CD4-positive, alpha-beta memory T cell (primary cell): ENCODE measurements around the gene XXYLT1. TPM values are rescaled to one million over a fixed set of nuclear protein-coding genes. Genes with fewer than 3 reads are reported as not detected.

Experiments
- CTCF ChIA-PET: fragments of 350-600 bp; sonication (Branson Sonifier 250); formaldehyde crosslinking; loops from one replicate; lab custom pipeline; 2021; ENCODE audit warnings: inconsistent platforms; ENCODE audit not compliant: partially characterized antibody; lab: Charles Lee
- POLR2A ChIA-PET: fragments of 350-600 bp; sonication (Branson Sonifier 250); formaldehyde crosslinking; loops from one replicate; lab custom pipeline; 2021; ENCODE audit not compliant: partially characterized antibody; lab: Charles Lee
- DNase-seq, 5 donors: peaks; one replicate each; pipeline versions ENCODE4 v3.0.0 to v3.0.0-alpha.2; 2020 to 2022; ENCODE audit warnings: mixed read lengths in 1 of 5
- H3K27ac ChIP-seq: one replicate; pipeline ENCODE4 v1.7.0; 2013; ENCODE audit warnings: low read depth, low read length
- H3K27me3 ChIP-seq: 2 replicates; pipeline ENCODE4 v1.7.0; 2013; ENCODE audit warnings: mild to moderate bottlenecking, low read length, moderate library complexity; ENCODE audit not compliant: insufficient read depth
- H3K36me3 ChIP-seq: 2 replicates; pipeline ENCODE4 v1.7.0; 2013; ENCODE audit warnings: mild to moderate bottlenecking, low read length, moderate library complexity; ENCODE audit not compliant: insufficient read depth
- H3K4me1 ChIP-seq: 2 replicates; pipeline ENCODE4 v1.7.0; 2013; ENCODE audit warnings: mild to moderate bottlenecking, low read length, moderate library complexity; ENCODE audit not compliant: insufficient read depth
- H3K4me3 ChIP-seq, 2 donors: one replicate each; pipeline ENCODE4 v1.7.0; 2013; ENCODE audit warnings: low read length in 2 of 2, mild to moderate bottlenecking in 1 of 2
- H3K9me3 ChIP-seq, 2 donors: one replicate each; pipeline ENCODE4 v1.7.0; 2013; ENCODE audit warnings: low read length in 2 of 2, control low read depth in 1 of 2; ENCODE audit not compliant: control insufficient read depth in 1 of 2
- H3K27ac Mint-ChIP-seq, 7 donors: one replicate each; pipeline ENCODE4 v1.8.0; 2020 to 2021; ENCODE audit warnings: mixed read lengths in 7 of 7, mild to moderate bottlenecking in 6 of 7, inconsistent platforms in 3 of 7, moderate library complexity in 3 of 7
- H3K27me3 Mint-ChIP-seq, 2 donors: one replicate each; pipeline ENCODE4 v1.8.0; 2020 to 2021; ENCODE audit warnings: mixed read lengths in 2 of 2
- H3K36me3 Mint-ChIP-seq, 2 donors: one replicate each; pipeline ENCODE4 v1.8.0; 2020 to 2021; ENCODE audit warnings: mixed read lengths in 2 of 2, inconsistent platforms in 1 of 2, mild to moderate bottlenecking in 1 of 2
- H3K4me1 Mint-ChIP-seq, 4 donors: one replicate each; pipeline ENCODE4 v1.8.0; 2020 to 2021; ENCODE audit warnings: mixed read lengths in 4 of 4, mild to moderate bottlenecking in 1 of 4
- H3K4me3 Mint-ChIP-seq, 8 donors: one replicate each; pipeline ENCODE4 v1.8.0; 2020 to 2021; ENCODE audit warnings: mixed read lengths in 8 of 8, mild to moderate bottlenecking in 7 of 8, moderate library complexity in 6 of 8, inconsistent platforms in 3 of 8
- H3K9me3 Mint-ChIP-seq, 8 donors: one replicate each; pipeline ENCODE4 v1.8.0; 2020 to 2021; ENCODE audit warnings: mixed read lengths in 8 of 8, mild to moderate bottlenecking in 5 of 8, inconsistent platforms in 3 of 8, moderate library complexity in 1 of 8
- intact Hi-C: fragments of 100-400 bp; cut with micrococcal nuclease; formaldehyde crosslinking; loops from one replicate; pipeline ENCODE4 v1.15.1; 2023
- polyA plus RNA-seq, 2 donors: library from polyadenylated mRNA; unstranded; fragments of 300-500 nt; fragmentation: Illumina TruSeq; gene quantifications; one replicate each; pipeline ENCODE4 v1.2.3, GENCODE V29; 2021
- total RNA-seq, 2 experiments: library from RNA; stranded (reverse); gene quantifications; one replicate each; pipeline ENCODE4 v1.2.3, GENCODE V29; 2021

Gene XXYLT1
- total and polyA plus RNA-seq, 4 experiments from 2014 or later, result 3.9 to 6.3 (median 4.3) TPM

DNA sequence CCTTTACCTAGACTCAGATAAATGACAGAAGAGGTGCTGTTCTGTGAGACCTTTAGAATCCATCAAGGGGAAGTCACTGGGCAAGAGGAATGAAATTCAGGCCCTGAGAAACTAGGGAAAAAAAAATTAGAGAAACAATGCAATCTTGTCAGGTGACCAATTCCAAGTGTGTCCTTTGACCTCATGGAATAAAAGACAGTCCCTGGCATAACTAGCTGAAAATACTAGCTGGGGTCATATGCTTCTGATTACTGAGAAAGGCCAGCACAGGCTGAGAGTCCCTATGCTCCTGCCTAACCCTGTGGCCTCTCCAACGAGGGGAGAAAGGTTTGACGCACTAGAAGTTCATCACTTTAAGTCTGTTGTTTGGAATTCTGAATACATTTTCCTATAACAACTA lies 167.3 kb downstream of the XXYLT1 start:
- Histone ChIP-seq H3K4me1 (peaks cover 8% of the 10 kb centered on the region), H3K9me3 (no peaks in the 10 kb centered on the region), H3K27ac (no peak overlapping the region), H3K4me3 (no peak overlapping the region), H3K27me3 (no peaks in the 10 kb centered on the region), H3K36me3 (no peaks in the 10 kb centered on the region)
- intact Hi-C loops, result no loop called here
- peaks cover 0 to 6% (median 2%) of the 10 kb centered on the region in 4 donors for H3K4me1 Mint-ChIP-seq
- no peaks in the 10 kb centered on the region for H3K9me3 Mint-ChIP-seq
- no peaks in the 10 kb centered on the region for H3K36me3 Mint-ChIP-seq
- POLR2A ChIA-PET, result interaction anchor here (1.7 kb wide), 1 partner anchor 417 kb away, joined by 8 read pairs; the partner anchor contains the start of gene FAM43A
- DNase-seq, result no peak
- no peak overlapping the region for H3K4me3 Mint-ChIP-seq
- H3K27me3 Mint-ChIP-seq, result no peaks in the 10 kb centered on the region
- CTCF ChIA-PET, result interaction anchor here (1.6 to 6.1 kb wide), 2 partner anchors 417 to 421 kb away, joined by 12 to 151 read pairs; partner anchors contain the start of gene FAM43A
- H3K27ac Mint-ChIP-seq, result no peak overlapping the region

GRCh38 chr3:195102609-195103467 lies 168.1 kb downstream of the XXYLT1 start:
- H3K27ac Mint-ChIP-seq, result no peak overlapping the region

DNA sequence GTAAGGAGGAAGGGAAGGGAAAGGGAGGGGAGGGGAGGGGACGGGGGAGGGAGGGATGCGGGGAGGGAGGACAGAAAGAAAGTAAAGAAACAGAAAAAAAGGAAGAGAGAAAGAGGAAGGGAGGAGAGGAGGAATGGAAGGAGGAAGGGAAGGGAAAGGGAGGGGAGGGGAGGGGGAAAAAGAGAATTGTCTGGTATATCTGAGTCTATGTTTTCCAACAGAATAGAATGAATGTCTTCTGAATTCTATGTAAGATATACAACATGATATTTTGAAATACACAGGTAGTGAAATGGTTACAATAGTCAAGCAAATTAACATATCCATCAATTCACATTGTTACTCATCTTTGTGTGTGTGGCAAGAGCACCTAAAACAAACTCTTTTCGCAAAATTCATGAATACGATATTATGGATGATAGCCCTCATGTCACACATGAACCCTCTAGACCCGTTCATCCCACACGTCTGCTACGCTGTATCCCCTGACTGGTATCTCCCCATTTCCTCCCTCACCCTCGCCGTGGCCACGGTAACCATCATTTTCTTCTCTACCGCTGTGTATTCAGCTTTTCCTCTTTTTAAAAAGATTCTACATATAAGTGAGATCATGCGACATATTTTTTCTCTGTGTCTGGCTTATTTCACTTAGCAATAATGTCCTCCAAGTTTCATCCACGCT lies 168.9 kb downstream of the XXYLT1 start:
- no peak overlapping the region for H3K27ac Mint-ChIP-seq
- Histone ChIP-seq H3K9me3 (no peaks in the 10 kb centered on the region), H3K4me1 (peaks cover 8% of the 10 kb centered on the region), H3K36me3 (no peaks in the 10 kb centered on the region), H3K4me3 (no peak overlapping the region), H3K27me3 (no peaks in the 10 kb centered on the region), H3K27ac (no peak overlapping the region)
- no peak overlapping the region for H3K4me3 Mint-ChIP-seq
- H3K36me3 Mint-ChIP-seq, result no peaks in the 10 kb centered on the region
- intact Hi-C loops, result no loop called here
- ChIA-PET CTCF (interaction anchor here (0.5 to 1.5 kb wide), 2 partner anchors 21 to 419 kb away, joined by 3 to 5 read pairs; no protein-coding TSS in a partner anchor), POLR2A (no interaction called here)
- DNase-seq, result no peak
- peaks cover 0 to 4% (median 2%) of the 10 kb centered on the region in 4 donors for H3K4me1 Mint-ChIP-seq
- H3K27me3 Mint-ChIP-seq, result no peaks in the 10 kb centered on the region
- H3K9me3 Mint-ChIP-seq, result no peaks in the 10 kb centered on the region

More at GRCh38 chr3:195102609-195103467, 168.1 kb downstream of the XXYLT1 start:
- H3K27me3 ChIP-seq, result no peaks in the 10 kb centered on the region
- H3K4me3 ChIP-seq, result no peak overlapping the region
- H3K36me3 ChIP-seq, result no peaks in the 10 kb centered on the region
- ChIA-PET CTCF (interaction anchor here (6.1 kb wide), 1 partner anchor 420 kb away, joined by 151 read pairs; no protein-coding TSS in a partner anchor), POLR2A (no interaction called here)
- H3K4me3 Mint-ChIP-seq, result no peak overlapping the region
- H3K9me3 Mint-ChIP-seq, result no peaks in the 10 kb centered on the region
- peaks cover 8% of the 10 kb centered on the region for H3K4me1 ChIP-seq
- H3K4me1 Mint-ChIP-seq, result peaks cover 0 to 4% (median 2%) of the 10 kb centered on the region in 4 donors
- DNase-seq, result no peak
- intact Hi-C loops, result no loop called here
- H3K27me3 Mint-ChIP-seq, result no peaks in the 10 kb centered on the region
- no peak overlapping the region for H3K27ac ChIP-seq
- no peaks in the 10 kb centered on the region for H3K9me3 ChIP-seq
- no peaks in the 10 kb centered on the region for H3K36me3 Mint-ChIP-seq

GRCh38 chr3:195101001-195101583 lies 169.9 kb downstream of the XXYLT1 start:
- H3K9me3 Mint-ChIP-seq, result no peaks in the 10 kb centered on the region
- intact Hi-C loops, result no loop called here
- H3K4me3 Mint-ChIP-seq, result no peak overlapping the region
- no peak overlapping the region for H3K27ac Mint-ChIP-seq
- DNase-seq, result no peak
- ChIA-PET CTCF (interaction anchor here (0.5 to 1.5 kb wide), 2 partner anchors 22 to 418 kb away, joined by 3 to 5 read pairs; no protein-coding TSS in a partner anchor), POLR2A (no interaction called here)
- no peaks in the 10 kb centered on the region for H3K36me3 ChIP-seq
- no peaks in the 10 kb centered on the region for H3K27me3 ChIP-seq
- H3K27ac ChIP-seq, result no peak overlapping the region
- H3K27me3 Mint-ChIP-seq, result no peaks in the 10 kb centered on the region
- no peaks in the 10 kb centered on the region for H3K9me3 ChIP-seq
- peaks cover under 1% of the 10 kb centered on the region for H3K4me1 ChIP-seq
- no peak overlapping the region for H3K4me3 ChIP-seq
- H3K4me1 Mint-ChIP-seq, result peaks cover 0 to 2% (median under 1%) of the 10 kb centered on the region in 4 donors
- no peaks in the 10 kb centered on the region for H3K36me3 Mint-ChIP-seq

DNA sequence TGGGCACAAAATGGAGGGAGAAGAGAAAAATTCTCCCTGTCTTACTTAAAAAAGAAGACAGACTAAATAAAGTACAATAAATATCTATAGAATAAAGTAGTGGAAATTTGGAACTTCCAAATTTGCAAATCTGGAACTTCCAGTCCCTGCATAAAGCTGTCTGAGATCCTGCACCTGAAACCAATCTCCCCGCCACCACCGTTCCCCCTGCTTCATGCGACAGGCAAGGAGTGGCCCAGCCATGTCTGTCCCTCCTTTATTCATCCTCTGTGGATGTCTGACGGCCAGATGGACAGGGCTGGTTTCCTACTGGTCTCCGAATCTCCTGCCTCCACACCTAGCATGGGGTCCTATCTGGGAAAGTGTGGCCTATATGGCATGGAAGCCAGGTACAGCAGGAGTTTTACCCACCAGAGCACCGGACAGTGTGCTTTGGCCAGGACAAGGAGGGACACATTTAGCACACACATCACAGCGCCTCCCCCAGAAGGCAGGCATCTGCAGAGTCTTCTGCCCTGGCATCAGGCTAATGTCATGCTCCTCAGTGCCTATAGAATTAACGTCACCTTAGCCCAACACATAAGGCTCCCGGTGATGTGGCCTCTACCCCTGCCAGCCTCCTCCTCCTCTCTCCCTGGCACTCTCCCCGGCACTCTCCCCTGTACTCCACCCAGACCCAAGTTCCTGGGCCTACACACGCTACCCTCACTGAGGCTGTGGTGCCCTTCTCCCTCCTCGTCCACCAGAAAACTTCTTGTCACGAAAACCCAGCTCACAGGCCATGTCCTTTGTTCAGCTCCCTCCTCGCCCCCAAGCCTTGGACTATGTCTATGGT lies 170.8 kb downstream of the XXYLT1 start:
- peaks cover 0 to 1% (median 0%) of the 10 kb centered on the region in 4 donors for H3K4me1 Mint-ChIP-seq
- H3K27me3 ChIP-seq, result no peaks in the 10 kb centered on the region
- POLR2A ChIA-PET, result no interaction called here
- peaks cover under 1 to 1% of the 10 kb centered on the region in 2 donors for H3K36me3 Mint-ChIP-seq
- CTCF ChIA-PET, result interaction anchor here (0.7 to 1.5 kb wide), 4 partner anchors 98 to 460 kb away, joined by 3 to 5 read pairs (median 4); no protein-coding TSS in a partner anchor
- no peak overlapping the region for H3K27ac Mint-ChIP-seq
- no peaks in the 10 kb centered on the region for H3K36me3 ChIP-seq
- H3K9me3 ChIP-seq, result no peaks in the 10 kb centered on the region
- H3K27me3 Mint-ChIP-seq, result no peaks in the 10 kb centered on the region
- intact Hi-C loops, result no loop called here
- no peaks in the 10 kb centered on the region for H3K4me1 ChIP-seq
- DNase-seq, result no peak
- H3K4me3 Mint-ChIP-seq, result no peak overlapping the region
- no peaks in the 10 kb centered on the region for H3K9me3 Mint-ChIP-seq
- H3K27ac ChIP-seq, result no peak overlapping the region
- no peak overlapping the region for H3K4me3 ChIP-seq

- no peak overlapping the region for H3K4me3 Mint-ChIP-seq
- H3K36me3 ChIP-seq, result no peaks in the 10 kb centered on the region
- intact Hi-C loops, result no loop called here
- no peak overlapping the region for H3K4me3 ChIP-seq
- peaks cover 1 to 4% of the 10 kb centered on the region in 2 donors for H3K36me3 Mint-ChIP-seq
- H3K4me1 Mint-ChIP-seq, result peaks cover 0 to 4% (median under 1%) of the 10 kb centered on the region in 4 donors
- H3K9me3 Mint-ChIP-seq, result peaks cover 0 to 2% (median 0%) of the 10 kb centered on the region in 8 donors
- no peaks in the 10 kb centered on the region for H3K9me3 ChIP-seq
- H3K27me3 ChIP-seq, result no peaks in the 10 kb centered on the region
- H3K27me3 Mint-ChIP-seq, result no peaks in the 10 kb centered on the region
- H3K27ac Mint-ChIP-seq, result no peak overlapping the region
- no peak overlapping the region for H3K27ac ChIP-seq
- ChIA-PET POLR2A (no interaction called here), CTCF (interaction anchor here (1.0 to 1.1 kb wide), 2 partner anchors 97 to 416 kb away, joined by 3 to 5 read pairs; no protein-coding TSS in a partner anchor)
- DNase-seq, result no peak
- no peaks in the 10 kb centered on the region for H3K4me1 ChIP-seq
Measured at GRCh38 chr3:195098741-195099525, 172.0 kb downstream of the XXYLT1 start.
